DND-41 (cell line): ENCODE results near the gene SPATA4.

Source experiments
- ATAC-seq: fragments of 200-7000 bp; cut with Tn5 transposase; 3 replicates; pipeline ENCODE4 v1.9.1; 2021; ENCODE audit warnings: low read depth; ENCODE audit not compliant: insufficient read depth
- DNase-seq: peaks from one replicate; pipeline ENCODE4 v3.0.0-alpha.2; 2020
- H2AFZ ChIP-seq: 2 replicates; pipeline ENCODE4 v1.6.0; 2012; ENCODE audit warnings: low read depth, low read length
- H3K27ac ChIP-seq: 2 replicates; pipeline ENCODE4 v1.5.1; 2012; ENCODE audit warnings: low read length, inconsistent platforms
- H3K27me3 ChIP-seq: fragments of 200-600 bp; sonication (generic); 2 replicates; pipeline ENCODE4 v1.6.0; 2012; ENCODE audit warnings: low read length, mild to moderate bottlenecking, inconsistent platforms; ENCODE audit not compliant: insufficient read depth, poor library complexity
- H3K36me3 ChIP-seq: 2 replicates; pipeline ENCODE4 v1.5.1; 2012; ENCODE audit warnings: low read length, inconsistent platforms; ENCODE audit not compliant: insufficient read depth
- H3K4me1 ChIP-seq: 2 replicates; pipeline ENCODE4 v1.5.1; 2012; ENCODE audit warnings: mild to moderate bottlenecking, low read length; ENCODE audit not compliant: insufficient read depth
- H3K4me2 ChIP-seq: 2 replicates; pipeline ENCODE4 v1.6.0; 2012; ENCODE audit warnings: mild to moderate bottlenecking, moderate library complexity, low read length, inconsistent platforms; ENCODE audit not compliant: insufficient read depth
- H3K4me3 ChIP-seq, 2 experiments: fragments of 200-600 bp in 1 of 2; shearing (Covaris generic) in 1 of 2; 2 replicates each; pipeline ENCODE4 v1.5.1; 2012 to 2016; ENCODE audit warnings: inconsistent platforms in 2 of 2, low read length in 2 of 2, mild to moderate bottlenecking in 2 of 2, low read depth in 1 of 2, moderate library complexity in 1 of 2
- H3K79me2 ChIP-seq: 2 replicates; pipeline ENCODE4 v1.6.0; 2012; ENCODE audit warnings: low read length, inconsistent platforms; ENCODE audit not compliant: insufficient read depth
- H3K9ac ChIP-seq: 2 replicates; pipeline ENCODE4 v1.6.0; 2012; ENCODE audit warnings: low read depth, mild to moderate bottlenecking, inconsistent platforms, low read length, moderate library complexity
- H3K9me3 ChIP-seq: 2 replicates; pipeline ENCODE4 v1.5.1; 2012; ENCODE audit warnings: low read length, moderate library complexity, mild to moderate bottlenecking, inconsistent platforms; ENCODE audit not compliant: insufficient read depth, severe bottlenecking
- H4K20me1 ChIP-seq: 2 replicates; pipeline ENCODE4 v1.6.0; 2012; ENCODE audit warnings: low read length; ENCODE audit not compliant: insufficient read depth
- EZH2 ChIP-seq: IDR thresholded peaks from 3 replicates; pipeline ENCODE4 v1.6.1; 2012; ENCODE audit warnings: borderline replicate concordance, low read depth, mild to moderate bottlenecking, moderate library complexity, low read length, inconsistent platforms; ENCODE audit not compliant: severe bottlenecking
- TF ChIP-seq, protein P1 (sequence below): IDR thresholded peaks from 2 replicates; pipeline ENCODE4 v1.5.1; 2012; ENCODE audit warnings: borderline replicate concordance, low read length, moderate library complexity, mild to moderate bottlenecking; ENCODE audit not compliant: poor library complexity, severe bottlenecking; ENCODE audit errors: extremely low read depth

Gene SPATA4

DNA sequence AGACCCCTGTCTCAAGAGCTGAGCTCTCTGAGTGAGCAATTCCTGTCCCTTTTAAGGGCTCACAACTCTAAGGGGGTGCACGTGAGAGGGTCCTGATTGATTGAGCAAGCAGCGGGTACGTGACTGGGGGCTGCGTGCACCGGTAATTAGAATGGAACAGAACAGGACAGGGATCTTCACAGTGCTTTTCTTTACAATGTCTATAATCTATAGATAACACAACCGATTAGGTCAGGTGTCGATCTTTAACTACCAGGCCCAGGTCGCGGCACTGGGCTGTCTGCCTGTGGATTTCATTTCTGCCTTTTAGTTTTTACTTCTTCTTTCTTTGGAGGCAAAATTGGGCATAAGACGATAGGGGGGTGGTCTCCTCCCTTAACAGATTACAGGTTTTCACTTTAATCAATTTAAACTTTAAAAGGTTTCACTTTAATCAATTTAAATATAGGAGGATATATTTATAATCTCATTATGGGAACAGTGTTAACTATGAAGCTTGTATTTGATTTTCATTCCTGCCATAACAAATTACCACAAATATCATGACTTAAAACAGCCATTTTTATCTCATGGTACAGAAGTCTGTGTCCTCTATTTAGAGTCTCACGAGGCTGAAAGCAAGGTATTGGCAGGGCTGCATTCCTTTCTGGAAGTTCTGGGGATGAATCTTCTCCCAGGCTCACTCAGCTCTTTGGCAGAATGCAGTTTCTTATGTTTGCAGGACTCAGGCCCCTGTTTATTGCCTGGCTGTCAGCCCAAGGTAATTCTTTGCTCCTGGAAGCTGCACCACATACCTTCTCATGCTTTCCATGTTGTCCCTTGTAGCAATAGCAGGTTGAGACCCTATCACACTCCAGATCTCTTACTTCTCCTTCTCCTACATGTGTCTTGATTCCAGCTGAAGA lies 5.2 kb downstream of the SPATA4 start:
- Histone ChIP-seq H3K9ac (no peak overlapping the region), H4K20me1 (no peaks in the 10 kb centered on the region), H3K27ac (no peak overlapping the region), H3K4me3 (no peak overlapping the region), H3K36me3 (no peaks in the 10 kb centered on the region), H3K4me2 (no peak overlapping the region), H3K9me3 (no peaks in the 10 kb centered on the region), H3K79me2 (no peaks in the 10 kb centered on the region), H3K27me3 (peaks cover 23% of the 10 kb centered on the region), H2AFZ (no peak overlapping the region), H3K4me1 (peaks cover 5% of the 10 kb centered on the region)
- DNase-seq (no peak), ATAC-seq (no peak)
- no peak for TF ChIP-seq EZH2
- TF ChIP-seq, protein P1, sequence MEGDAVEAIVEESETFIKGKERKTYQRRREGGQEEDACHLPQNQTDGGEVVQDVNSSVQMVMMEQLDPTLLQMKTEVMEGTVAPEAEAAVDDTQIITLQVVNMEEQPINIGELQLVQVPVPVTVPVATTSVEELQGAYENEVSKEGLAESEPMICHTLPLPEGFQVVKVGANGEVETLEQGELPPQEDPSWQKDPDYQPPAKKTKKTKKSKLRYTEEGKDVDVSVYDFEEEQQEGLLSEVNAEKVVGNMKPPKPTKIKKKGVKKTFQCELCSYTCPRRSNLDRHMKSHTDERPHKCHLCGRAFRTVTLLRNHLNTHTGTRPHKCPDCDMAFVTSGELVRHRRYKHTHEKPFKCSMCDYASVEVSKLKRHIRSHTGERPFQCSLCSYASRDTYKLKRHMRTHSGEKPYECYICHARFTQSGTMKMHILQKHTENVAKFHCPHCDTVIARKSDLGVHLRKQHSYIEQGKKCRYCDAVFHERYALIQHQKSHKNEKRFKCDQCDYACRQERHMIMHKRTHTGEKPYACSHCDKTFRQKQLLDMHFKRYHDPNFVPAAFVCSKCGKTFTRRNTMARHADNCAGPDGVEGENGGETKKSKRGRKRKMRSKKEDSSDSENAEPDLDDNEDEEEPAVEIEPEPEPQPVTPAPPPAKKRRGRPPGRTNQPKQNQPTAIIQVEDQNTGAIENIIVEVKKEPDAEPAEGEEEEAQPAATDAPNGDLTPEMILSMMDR: no peak

DNA sequence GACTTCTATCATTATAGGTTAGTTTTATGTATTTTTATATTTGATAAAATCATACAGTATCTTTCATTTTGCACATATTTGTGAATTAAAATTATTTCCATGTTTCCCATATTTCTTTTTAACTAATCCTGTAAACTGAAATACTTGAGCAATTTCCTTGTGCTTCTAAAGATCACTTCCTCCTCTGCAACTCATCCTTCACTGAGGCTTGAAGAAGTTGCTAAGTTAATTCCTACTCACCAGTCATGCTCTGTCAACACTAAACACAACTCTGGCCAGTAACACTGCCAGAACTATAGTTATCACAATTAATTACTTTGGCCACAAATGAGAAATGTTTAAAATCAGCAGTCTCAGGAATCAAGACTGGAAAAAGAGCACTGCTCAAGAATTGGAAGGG lies 6.7 kb downstream of the SPATA4 start:
- Histone ChIP-seq H3K27me3 (peaks cover 26% of the 10 kb centered on the region), H3K79me2 (no peaks in the 10 kb centered on the region), H3K9me3 (no peaks in the 10 kb centered on the region), H3K4me3 (no peak overlapping the region), H3K4me1 (no peaks in the 10 kb centered on the region), H3K4me2 (no peak overlapping the region), H3K36me3 (no peaks in the 10 kb centered on the region), H3K27ac (no peak overlapping the region), H4K20me1 (no peaks in the 10 kb centered on the region), H2AFZ (no peak overlapping the region), H3K9ac (no peak overlapping the region)
- no peak for ATAC-seq
- TF ChIP-seq, protein P1: no peak
- TF ChIP-seq EZH2: no peak
- no peak for DNase-seq

DNA sequence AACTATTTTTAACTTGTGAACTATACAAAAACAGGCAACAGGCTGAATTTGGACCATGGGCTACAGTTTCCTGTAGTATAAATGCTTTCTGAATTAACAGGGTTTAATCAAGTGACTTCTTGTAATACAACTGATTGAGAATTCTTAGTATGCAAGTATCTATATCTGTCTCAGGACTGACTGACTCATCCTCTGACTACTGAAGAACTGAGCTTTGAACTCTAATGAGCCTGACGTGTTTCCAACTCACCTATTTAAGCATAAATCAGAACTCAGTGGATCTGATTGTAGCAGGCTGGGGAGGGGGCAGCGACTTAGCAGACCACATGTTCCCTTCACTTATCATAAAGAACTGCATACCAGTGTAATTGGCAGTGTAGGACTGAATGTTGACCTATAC lies 7.8 kb downstream of the SPATA4 start:
- TF ChIP-seq EZH2: no peak
- TF ChIP-seq, protein P1: no peak
- Histone ChIP-seq H3K4me2 (no peak overlapping the region), H3K27me3 (peaks cover 22% of the 10 kb centered on the region), H2AFZ (no peak overlapping the region), H3K4me3 (no peak overlapping the region), H4K20me1 (no peaks in the 10 kb centered on the region), H3K36me3 (no peaks in the 10 kb centered on the region), H3K9ac (no peak overlapping the region), H3K9me3 (no peaks in the 10 kb centered on the region), H3K79me2 (no peaks in the 10 kb centered on the region), H3K27ac (no peak overlapping the region), H3K4me1 (no peaks in the 10 kb centered on the region)
- ATAC-seq: no peak
- DNase-seq: no peak
